ENCODE results near the gene ZMIZ1.

ZMIZ1 gene

GRCh38 chr10:79342811-79343561 lies 274.2 kb downstream of the ZMIZ1 start:
- no peak for DNase-seq (ENCODE audit: low read depth in 3 of 3)

- DNase-seq (ENCODE audit: low read depth in 3 of 3), result no peak
Observed at GRCh38 chr10:79344502-79345195, 275.9 kb downstream of the ZMIZ1 start.

DNA sequence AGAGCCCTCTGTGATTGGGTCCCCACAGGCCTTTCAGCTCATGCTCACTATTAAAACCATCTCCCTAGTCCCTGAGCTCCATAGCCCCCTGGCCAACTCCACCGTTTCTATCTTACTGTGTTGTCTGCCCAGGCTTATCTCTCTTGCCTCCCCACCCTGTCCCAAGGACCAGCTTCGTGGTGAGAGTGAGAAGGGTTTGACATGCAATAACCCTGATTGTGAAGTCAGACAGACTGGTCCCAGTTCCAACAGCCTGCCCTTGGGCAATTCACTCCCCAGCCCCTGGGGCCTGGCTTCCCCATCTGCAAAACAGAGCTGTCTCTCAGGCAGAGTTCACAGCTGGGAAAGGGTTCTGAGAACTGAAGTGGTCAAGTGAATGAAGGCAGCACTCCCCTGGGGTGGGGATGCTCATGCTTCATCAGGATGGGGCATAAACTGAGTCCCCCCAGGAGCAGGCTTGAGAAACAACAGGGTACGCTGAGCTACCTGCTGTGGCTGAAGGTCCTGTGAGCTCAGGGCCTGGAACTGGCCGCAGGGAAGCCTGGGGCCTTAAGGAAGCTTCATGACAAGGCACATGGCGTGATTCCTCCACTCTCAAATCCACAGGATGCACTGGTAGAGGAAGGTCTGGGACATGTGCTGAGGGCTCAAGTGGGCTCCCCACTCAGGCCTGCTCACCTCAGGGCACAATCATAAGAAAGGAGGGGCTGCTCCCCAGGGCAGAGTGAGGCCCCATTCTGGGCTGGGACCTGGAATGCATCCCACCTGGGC lies 276.7 kb downstream of the ZMIZ1 start:
- no peak for DNase-seq (ENCODE audit: low read depth in 3 of 3)

DNA sequence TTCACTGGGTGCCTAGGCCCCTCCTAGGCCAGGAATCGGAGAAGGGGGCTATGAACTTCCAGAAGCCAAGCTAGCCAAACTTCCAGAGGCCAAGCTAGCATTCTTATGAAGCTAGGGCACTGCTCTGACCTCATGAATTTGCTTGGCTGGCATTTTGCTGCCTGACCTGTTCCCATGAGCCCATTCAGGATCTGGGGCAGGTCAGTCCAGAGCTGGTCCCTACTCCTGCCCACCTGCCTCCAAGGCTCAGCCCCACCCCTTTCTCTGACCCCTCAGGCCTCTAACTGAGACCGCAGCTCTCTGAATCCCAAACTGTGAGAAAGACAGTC lies 277.2 kb downstream of the ZMIZ1 start:
- no peak for DNase-seq (ENCODE audit: low read depth in 3 of 3)

DNA sequence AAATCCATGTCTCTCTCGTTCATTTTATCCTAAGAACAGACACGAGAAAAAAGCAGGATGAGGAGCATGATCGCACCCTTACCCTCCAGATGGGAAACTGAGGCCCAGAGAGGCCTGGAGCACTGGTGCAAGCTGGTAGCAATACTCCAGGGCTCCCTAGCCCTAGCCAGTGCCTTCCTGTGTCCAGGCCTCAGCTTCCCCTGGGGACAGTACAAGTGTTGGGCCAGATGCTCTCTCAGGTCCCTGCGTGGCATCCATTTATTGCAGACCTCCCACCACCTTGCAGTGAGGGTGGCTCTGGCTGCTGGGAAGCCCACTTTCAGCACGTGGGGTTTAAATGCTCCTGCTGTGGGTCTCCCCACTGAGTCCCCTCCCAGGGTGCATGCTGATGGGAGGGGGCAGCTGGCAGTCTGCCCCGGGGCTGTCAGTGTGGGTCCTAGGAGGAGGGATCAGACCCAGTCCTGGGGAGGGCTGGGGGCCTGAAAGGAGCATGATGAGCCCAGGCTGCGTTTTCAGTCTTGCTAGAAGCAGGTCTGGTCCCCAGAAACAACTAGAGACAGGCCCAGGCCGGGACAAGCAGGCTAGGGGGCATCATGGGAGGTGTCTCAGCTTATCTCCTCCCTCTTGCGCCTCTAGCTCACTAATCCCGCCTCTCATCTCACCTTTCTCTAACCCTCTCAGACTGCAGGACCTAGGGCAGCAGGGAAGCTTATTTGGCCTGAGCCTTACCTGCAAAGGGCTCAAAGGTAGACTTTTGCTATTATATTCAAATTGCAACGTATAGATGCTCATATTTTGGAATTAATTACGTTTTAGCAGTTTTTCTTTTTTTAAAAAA lies 277.8 kb downstream of the ZMIZ1 start:
- no peak for DNase-seq (ENCODE audit: low read depth in 3 of 3)

- peak; percentile 88 to 91 (median 89) for DNase-seq (ENCODE audit: low read depth in 3 of 3)
Observed at GRCh38 chr10:79347226-79347893, 278.6 kb downstream of the ZMIZ1 start, which contains the start of gene PPIF. PPIF (plus strand) TSS chr10:79347469; CDS start chr10:79347549, 80 bp downstream.

DNA sequence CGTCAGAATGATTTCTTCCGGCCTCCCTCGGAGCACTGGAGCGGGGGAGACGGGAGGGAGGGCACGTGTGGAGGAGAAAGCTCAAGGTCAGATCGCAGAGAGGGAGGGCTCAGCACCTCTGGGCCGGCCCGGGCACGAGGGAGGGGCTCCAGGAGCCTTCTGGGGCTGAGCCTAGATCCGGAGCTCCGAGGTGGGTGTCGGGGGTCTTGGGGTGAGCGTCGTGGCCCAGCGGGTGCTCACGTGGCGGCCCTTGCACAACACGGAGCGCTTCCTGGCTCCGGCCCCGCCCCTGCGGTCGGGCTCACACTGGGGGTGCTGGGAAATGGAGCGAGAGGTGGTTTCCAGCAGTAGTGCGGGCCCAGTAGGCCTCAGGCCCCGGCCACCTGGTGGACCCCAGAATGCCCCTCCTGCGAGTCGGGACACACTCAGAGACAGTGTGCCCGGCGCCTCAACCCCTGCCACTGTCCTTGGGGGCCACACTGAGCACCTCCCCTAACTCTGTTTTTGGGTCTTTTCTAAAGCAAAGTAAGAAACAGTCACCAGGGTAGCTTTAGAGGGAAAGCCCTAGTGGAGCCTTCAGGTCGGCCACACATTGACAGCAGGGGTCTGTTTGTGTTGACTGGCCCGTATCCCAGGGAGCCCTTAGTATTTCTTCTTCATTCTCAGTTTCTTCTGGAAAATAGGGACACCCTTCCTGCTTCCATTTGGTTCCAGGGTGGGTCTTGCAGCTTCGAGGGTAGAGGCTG lies 279.3 kb downstream of the ZMIZ1 start:
- peak; percentile 49 to 77 (median 66) for DNase-seq (ENCODE audit: low read depth in 3 of 3)

GRCh38 chr10:79348640-79348988 lies 279.8 kb downstream of the ZMIZ1 start:
- no peak for DNase-seq (ENCODE audit: low read depth in 3 of 3)

DNA sequence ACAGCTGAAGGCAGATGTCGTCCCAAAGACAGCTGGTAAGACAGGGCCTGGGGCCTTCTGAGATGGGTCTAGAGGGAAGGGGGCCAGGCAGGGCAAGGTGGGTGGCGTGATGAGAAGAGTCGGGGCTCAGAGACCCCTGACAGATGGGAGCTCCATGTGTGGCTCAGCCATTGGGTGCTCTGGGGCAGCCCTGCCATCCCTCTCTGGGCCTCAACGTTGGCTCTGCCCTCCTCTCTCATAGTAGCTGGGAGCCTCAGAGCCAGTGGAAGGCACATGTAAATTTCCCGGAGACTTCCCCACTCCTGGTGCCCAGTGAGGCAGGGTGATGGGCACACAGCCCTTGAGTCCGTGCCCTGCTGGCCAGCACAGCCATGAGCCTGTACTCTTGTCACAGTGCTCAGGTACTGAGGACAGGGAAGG lies 280.3 kb downstream of the ZMIZ1 start:
- DNase-seq (ENCODE audit: low read depth in 3 of 3), result no peak

DNA sequence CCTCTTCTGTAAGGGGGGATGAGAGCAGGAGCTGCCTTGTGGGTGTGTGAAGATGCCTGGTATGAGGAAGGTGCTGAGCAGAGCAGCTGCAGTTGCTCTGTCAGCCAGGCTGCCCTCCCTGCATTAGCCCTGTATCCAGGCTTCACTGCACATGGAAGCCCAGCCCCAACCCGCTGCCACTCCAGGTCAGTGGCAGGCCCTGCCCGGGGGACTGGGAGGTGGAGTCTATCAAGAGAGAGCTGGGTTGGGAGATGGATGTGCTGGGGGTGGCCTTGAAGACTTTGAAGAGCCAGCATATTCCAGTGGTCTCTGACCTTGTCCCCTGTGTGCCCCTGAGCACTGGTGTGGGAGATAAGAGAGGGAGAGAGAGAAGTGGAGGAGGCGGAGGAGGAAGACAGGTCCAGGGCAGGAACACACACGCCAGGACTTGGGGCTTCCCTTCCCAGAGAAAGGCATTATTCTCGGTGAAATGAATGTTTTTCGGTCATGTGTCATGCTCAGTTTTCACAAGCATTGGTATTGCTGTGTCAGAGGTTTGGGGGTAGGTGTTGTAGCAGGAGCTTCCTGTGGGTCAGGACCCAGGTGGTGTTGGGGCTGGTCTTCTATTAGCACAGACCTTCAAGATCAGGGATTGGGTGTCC lies 281.1 kb downstream of the ZMIZ1 start:
- DNase-seq (ENCODE audit: low read depth in 3 of 3), result no peak

GRCh38 chr10:79350407-79351154 lies 281.8 kb downstream of the ZMIZ1 start:
- DNase-seq (ENCODE audit: low read depth in 3 of 3), result no peak

DNA sequence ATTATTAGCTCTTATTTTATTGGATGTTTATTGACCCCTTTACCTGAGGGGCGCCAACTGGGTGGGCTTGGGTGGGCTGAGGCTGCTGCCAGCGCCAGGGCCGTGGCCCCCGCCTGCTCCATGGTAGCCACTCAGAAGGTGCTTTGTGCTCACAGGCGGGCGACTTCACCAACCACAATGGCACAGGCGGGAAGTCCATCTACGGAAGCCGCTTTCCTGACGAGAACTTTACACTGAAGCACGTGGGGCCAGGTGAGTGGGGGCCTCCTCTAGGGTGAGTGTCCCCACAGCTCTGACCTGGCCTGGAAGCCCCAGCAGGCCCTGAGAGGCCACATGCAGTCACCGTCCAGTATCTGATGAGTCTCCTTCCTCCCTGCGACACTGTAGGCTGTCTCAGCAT lies 282.6 kb downstream of the ZMIZ1 start:
- no peak for DNase-seq (ENCODE audit: low read depth in 3 of 3)

GRCh38 chr10:79352035-79352877 lies 283.5 kb downstream of the ZMIZ1 start:
- DNase-seq (ENCODE audit: low read depth in 3 of 3), result no peak

DNA sequence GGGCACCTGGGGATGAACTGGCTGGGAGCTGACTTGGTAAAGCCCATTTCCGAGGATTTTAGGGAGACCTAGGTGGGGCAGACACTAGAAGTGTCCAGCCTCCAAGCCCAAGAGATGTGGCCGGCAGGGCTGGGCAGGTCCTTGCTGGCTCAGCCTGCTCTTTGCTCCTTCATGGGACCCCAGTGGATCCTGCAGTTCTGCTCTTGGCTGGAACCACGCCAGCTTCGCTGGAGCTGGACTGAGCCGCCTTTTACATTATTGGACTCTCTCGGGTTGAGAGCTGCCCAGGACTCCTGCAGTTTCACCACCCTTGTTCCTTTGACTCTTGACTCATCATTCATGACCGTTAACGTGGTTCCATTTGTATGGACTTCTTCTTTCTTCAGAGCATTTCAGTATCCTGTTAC lies 284.2 kb downstream of the ZMIZ1 start:
- DNase-seq (ENCODE audit: low read depth in 3 of 3), result no peak

DNA sequence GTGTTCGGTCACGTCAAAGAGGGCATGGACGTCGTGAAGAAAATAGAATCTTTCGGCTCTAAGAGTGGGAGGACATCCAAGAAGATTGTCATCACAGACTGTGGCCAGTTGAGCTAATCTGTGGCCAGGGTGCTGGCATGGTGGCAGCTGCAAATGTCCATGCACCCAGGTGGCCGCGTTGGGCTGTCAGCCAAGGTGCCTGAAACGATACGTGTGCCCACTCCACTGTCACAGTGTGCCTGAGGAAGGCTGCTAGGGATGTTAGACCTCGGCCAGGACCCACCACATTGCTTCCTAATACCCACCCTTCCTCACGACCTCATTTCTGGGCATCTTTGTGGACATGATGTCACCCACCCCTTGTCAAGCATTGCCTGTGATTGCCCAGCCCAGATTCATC lies 285.0 kb downstream of the ZMIZ1 start:
- no peak for DNase-seq (ENCODE audit: low read depth in 3 of 3)

DNA sequence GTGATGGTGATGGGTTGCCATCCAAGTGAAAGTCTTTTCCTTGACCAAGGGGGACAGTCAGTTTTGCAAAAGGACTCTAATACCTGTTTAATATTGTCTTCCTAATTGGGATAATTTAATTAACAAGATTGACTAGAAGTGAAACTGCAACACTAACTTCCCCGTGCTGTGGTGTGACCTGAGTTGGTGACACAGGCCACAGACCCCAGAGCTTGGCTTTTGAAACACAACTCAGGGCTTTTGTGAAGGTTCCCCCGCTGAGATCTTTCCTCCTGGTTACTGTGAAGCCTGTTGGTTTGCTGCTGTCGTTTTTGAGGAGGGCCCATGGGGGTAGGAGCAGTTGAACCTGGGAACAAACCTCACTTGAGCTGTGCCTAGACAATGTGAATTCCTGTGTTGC lies 285.4 kb downstream of the ZMIZ1 start:
- DNase-seq (ENCODE audit: low read depth in 3 of 3), result no peak

GRCh38 chr10:79354615-79355014 lies 285.8 kb downstream of the ZMIZ1 start:
- DNase-seq (ENCODE audit: low read depth in 3 of 3), result no peak

- no peak for DNase-seq (ENCODE audit: low read depth in 3 of 3)
Observed at GRCh38 chr10:79355420-79356017, 286.8 kb downstream of the ZMIZ1 start.

Data from stimulated activated CD4-positive, alpha-beta T cell treated with anti-CD3 and anti-CD28 coated beads, TNF-alpha, amount 100 ng/mL, for 48 hours (primary cell).